SK-N-SH (cell line): ENCODE results near the gene ZNF280A.

Experiments used
- RXRA ChIP-seq: IDR thresholded peaks from 2 replicates; pipeline ENCODE4 v1.4.0; 2012; ENCODE audit warnings: low read depth, mild to moderate bottlenecking, borderline replicate concordance
- TF ChIP-seq, protein P1 (sequence below): fragments of 150-350 bp; IDR thresholded peaks from 2 replicates; pipeline ENCODE4 v1.6.1; 2016; ENCODE audit warnings: mild to moderate bottlenecking, low read depth, low read length
- TF ChIP-seq, protein P2 (sequence below): fragments of 200-600 bp; sonication (generic); IDR thresholded peaks from 2 replicates; pipeline ENCODE4 v1.6.1; 2017; ENCODE audit warnings: antibody characterized with exemption, mild to moderate bottlenecking, moderate library complexity
- TF ChIP-seq, protein P3 (sequence below): fragments of 150-350 bp; IDR thresholded peaks from 2 replicates; pipeline ENCODE4 v1.6.1; 2017; ENCODE audit warnings: antibody characterized with exemption, low read length, low read depth, borderline replicate concordance

DNA sequence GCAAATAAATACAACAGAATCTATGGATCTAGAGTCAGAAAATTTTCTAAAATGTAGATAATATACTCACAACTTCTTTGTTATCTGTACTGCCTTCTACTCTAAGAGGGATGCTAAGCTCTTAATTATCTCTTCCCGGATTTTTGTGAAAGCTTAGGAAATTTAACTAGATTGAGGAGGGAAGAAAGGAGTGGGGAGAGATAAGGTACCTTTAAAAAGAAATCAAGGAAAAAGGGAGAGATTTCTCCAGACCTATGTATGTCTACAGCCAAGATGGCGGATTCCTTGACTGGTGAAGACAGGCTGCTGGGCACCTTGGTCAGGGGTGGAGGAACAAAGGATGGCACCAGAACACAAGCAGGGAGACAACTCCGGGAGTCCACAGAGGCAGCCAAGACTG, 34.5 kb downstream of the ZNF280A start:
- TF ChIP-seq, protein P1, sequence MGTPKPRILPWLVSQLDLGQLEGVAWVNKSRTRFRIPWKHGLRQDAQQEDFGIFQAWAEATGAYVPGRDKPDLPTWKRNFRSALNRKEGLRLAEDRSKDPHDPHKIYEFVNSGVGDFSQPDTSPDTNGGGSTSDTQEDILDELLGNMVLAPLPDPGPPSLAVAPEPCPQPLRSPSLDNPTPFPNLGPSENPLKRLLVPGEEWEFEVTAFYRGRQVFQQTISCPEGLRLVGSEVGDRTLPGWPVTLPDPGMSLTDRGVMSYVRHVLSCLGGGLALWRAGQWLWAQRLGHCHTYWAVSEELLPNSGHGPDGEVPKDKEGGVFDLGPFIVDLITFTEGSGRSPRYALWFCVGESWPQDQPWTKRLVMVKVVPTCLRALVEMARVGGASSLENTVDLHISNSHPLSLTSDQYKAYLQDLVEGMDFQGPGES = no peak
- TF ChIP-seq, protein P2, sequence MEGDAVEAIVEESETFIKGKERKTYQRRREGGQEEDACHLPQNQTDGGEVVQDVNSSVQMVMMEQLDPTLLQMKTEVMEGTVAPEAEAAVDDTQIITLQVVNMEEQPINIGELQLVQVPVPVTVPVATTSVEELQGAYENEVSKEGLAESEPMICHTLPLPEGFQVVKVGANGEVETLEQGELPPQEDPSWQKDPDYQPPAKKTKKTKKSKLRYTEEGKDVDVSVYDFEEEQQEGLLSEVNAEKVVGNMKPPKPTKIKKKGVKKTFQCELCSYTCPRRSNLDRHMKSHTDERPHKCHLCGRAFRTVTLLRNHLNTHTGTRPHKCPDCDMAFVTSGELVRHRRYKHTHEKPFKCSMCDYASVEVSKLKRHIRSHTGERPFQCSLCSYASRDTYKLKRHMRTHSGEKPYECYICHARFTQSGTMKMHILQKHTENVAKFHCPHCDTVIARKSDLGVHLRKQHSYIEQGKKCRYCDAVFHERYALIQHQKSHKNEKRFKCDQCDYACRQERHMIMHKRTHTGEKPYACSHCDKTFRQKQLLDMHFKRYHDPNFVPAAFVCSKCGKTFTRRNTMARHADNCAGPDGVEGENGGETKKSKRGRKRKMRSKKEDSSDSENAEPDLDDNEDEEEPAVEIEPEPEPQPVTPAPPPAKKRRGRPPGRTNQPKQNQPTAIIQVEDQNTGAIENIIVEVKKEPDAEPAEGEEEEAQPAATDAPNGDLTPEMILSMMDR = no peak
- TF ChIP-seq, protein P3, sequence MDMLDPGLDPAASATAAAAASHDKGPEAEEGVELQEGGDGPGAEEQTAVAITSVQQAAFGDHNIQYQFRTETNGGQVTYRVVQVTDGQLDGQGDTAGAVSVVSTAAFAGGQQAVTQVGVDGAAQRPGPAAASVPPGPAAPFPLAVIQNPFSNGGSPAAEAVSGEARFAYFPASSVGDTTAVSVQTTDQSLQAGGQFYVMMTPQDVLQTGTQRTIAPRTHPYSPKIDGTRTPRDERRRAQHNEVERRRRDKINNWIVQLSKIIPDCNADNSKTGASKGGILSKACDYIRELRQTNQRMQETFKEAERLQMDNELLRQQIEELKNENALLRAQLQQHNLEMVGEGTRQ = no peak
- no peak for TF ChIP-seq RXRA
